Suprapubic skin (tissue), 3 donors: ENCODE results near the gene USP17L17.
"Not testable (repeated sequence)": the region's sequence is repeated elsewhere in the genome, so short reads cannot be mapped to it uniquely, and the experiment has no call there.

Experiments used
- EP300 ChIP-seq: sonication (generic); formaldehyde crosslinking; IDR thresholded peaks from one replicate; pipeline ENCODE4 v1.6.1; 2017; ENCODE audit warnings: antibody characterized with exemption
- TF ChIP-seq, protein P1 (sequence below), 2 donors: fragments of 200-600 bp in 1 of 2; fragments of 450-650 bp in 1 of 2; sonication (generic) in 1 of 2; IDR thresholded peaks; one replicate each; pipeline ENCODE4 v1.5.1; 2016 to 2019; ENCODE audit warnings: antibody characterized with exemption in 2 of 2, mild to moderate bottlenecking in 1 of 2, moderate library complexity in 1 of 2

DNA sequence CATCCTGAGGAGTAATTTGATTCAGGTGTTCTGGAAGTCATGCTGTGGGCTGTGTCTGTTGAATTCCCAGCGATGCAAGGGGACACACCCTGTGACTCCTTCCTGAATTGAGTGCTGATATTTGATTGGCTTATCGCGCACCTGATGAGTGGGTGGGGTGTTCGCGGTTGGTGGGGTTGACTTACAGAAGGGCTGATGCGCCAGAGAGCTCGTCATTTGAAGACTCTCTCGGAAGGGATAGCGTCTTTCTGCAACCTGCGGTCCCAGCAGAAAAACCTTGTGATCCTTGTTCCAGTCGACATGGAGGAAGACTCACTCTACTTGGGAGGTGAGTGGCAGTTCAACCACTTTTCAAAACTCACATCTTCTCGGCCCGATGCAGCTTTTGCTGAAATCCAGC, 23.8 kb upstream of the USP17L17 start, which contains the start of gene USP17L12:
- TF ChIP-seq EP300 = not testable (repeated sequence)
- TF ChIP-seq, protein P1, sequence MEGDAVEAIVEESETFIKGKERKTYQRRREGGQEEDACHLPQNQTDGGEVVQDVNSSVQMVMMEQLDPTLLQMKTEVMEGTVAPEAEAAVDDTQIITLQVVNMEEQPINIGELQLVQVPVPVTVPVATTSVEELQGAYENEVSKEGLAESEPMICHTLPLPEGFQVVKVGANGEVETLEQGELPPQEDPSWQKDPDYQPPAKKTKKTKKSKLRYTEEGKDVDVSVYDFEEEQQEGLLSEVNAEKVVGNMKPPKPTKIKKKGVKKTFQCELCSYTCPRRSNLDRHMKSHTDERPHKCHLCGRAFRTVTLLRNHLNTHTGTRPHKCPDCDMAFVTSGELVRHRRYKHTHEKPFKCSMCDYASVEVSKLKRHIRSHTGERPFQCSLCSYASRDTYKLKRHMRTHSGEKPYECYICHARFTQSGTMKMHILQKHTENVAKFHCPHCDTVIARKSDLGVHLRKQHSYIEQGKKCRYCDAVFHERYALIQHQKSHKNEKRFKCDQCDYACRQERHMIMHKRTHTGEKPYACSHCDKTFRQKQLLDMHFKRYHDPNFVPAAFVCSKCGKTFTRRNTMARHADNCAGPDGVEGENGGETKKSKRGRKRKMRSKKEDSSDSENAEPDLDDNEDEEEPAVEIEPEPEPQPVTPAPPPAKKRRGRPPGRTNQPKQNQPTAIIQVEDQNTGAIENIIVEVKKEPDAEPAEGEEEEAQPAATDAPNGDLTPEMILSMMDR (IDR thresholded peaks at IDR 0.05) = not testable (repeated sequence)
